A549 (cell line): ENCODE data around the gene ATP5F1C.

Experiments used
- BHLHE40 ChIP-seq: IDR thresholded peaks from 2 replicates; pipeline ENCODE4 v1.6.1; 2012; ENCODE audit warnings: low read depth, low read length, inconsistent platforms
- CBX2 ChIP-seq: fragments of 200-600 bp; sonication (generic); IDR thresholded peaks from 2 replicates; pipeline ENCODE4 v1.6.1; 2016; ENCODE audit warnings: low read depth, mild to moderate bottlenecking, borderline replicate concordance
- CTCF ChIP-seq: fragments of >200 bp; sonication (Bioruptor Twin); formaldehyde crosslinking; IDR thresholded peaks from 3 replicates; pipeline ENCODE4 v1.5.1; 2016
- ZFP36 ChIP-seq: fragments of 450-650 bp; IDR thresholded peaks from 2 replicates; pipeline ENCODE4 v1.6.1; 2014; ENCODE audit warnings: borderline replicate concordance; ENCODE audit not compliant: partially characterized antibody

- TF ChIP-seq CBX2 (no peak), CTCF (no peak), BHLHE40 (no peak), ZFP36 (no peak)
These were observed 16.2 kb downstream of the ATP5F1C start for GRCh38 chr10:7804216-7804615.
